GM18520 (cell line): ENCODE measurements around the gene C4orf36.
A peak's percentile ranks its signal among the peaks of the same experiment; 100 is the strongest.

ENCODE experiments used
- ATAC-seq: cut with Tn5 transposase; IDR thresholded peaks from one replicate; pipeline ENCODE4 v1.9.1; 2021; ENCODE audit not compliant: unreplicated experiment

C4orf36 gene

GRCh38 chr4:86891762-86892635, at the start of gene C4orf36:
C4orf36 (minus strand) TSS chr4:86892422; CDS start chr4:86891520, 902 bp downstream.
- ATAC-seq = no peak

DNA sequence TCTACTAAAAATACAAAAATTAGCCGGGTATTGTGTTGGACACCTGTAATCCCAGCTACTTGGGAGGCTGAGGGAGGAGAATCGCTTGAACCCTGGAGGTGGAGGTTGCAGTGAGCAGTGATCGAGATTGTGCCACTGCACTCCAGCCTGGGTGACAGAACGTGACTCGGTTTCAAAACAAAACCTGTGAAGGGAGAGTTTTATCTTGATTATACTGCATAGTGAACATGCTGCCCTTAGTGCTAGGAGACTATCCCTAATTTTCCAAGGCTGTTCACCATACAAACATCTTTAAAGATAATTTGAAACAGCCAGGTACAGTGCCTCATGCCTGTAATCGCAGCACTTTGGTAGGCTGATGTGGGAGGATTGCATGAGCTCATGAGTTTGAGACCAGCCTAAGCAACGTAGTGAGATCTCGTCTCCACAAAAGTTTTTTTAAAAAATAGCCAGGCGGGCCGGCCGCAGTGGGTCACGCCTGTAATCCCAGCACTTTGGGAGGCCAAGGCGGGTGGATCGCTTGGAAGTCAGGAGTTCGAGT, 48.8 kb upstream of the C4orf36 start:
- no peak for ATAC-seq

DNA sequence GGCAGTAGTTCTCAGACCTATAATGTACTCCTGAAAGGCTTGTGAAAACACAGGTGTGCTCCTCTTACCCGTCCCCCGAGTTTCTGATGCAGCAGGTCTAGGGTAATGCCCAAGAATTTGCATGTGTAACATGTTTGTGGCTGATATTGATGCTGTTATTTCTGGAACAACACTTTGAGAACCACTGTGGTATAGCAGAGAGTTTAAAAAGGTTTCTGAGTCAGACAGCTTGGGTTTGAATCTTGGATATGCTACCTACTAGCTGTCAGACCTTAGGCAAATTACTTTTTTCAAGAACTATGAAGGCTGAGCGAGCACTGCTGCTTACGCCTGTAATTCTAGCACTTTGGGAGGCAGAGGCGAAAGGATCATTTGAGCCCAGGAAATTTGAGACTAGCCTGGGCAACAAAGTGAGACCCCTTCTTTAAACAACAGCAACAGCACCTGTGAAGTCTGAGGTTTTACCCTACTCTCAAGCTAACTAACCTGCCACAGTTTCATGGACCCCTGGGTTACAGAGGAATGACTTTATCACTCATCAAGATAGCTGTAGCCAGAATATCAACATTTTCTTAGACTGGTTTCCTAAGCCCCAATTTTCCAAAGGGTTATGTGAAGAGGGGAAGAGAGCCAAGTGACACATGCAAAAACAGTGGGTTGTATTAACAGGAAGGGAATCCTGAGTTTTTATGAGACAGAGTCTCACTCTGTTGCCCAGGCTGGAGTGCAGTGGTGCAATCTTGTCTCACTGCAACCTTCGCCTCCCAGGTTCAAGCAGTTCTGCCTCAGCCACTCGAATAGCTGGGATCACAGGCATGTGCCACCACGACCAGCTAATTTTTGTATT, 47.7 kb upstream of the C4orf36 start:
- ATAC-seq = peak; percentile 66

DNA sequence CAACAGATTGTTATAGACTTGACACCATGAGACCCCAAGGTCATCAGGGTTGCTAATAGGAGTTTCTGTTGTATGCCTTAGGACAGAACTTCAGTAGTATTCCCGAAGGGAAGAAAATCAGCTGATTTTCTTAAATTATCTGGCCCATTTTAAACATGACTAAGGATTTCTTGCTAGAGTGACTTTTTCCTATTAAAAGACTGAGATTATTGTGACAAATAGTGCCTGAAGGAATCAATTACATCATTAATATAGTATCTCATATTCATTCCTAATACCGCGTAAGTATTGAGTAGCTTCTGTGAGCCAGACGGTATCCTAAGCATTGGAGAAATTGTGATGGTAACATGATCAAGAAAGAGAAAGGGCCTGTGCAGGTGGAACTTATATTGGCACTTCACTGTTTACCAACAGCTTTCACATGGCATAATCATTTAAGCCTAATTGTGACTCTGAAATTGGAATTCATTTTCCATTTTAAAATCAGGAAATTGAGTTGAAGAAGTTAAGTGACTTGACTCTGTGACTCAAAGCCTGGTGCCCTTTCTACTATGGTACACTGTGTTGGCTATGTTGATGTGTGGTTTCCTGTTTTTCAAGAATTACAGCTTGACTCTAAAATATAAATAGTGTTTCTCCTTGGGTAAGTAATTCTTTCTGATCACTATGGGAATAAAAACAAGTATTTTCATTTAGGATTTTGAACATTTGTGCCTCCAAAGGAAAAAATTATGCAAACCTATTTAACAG, 46.7 kb upstream of the C4orf36 start:
- ATAC-seq = no peak

- ATAC-seq = peak; percentile 18
Measured at GRCh38 chr4:86935853-86936733, 43.9 kb upstream of the C4orf36 start.

GRCh38 chr4:86935566-86935852, 43.3 kb upstream of the C4orf36 start:
- ATAC-seq = no peak

DNA sequence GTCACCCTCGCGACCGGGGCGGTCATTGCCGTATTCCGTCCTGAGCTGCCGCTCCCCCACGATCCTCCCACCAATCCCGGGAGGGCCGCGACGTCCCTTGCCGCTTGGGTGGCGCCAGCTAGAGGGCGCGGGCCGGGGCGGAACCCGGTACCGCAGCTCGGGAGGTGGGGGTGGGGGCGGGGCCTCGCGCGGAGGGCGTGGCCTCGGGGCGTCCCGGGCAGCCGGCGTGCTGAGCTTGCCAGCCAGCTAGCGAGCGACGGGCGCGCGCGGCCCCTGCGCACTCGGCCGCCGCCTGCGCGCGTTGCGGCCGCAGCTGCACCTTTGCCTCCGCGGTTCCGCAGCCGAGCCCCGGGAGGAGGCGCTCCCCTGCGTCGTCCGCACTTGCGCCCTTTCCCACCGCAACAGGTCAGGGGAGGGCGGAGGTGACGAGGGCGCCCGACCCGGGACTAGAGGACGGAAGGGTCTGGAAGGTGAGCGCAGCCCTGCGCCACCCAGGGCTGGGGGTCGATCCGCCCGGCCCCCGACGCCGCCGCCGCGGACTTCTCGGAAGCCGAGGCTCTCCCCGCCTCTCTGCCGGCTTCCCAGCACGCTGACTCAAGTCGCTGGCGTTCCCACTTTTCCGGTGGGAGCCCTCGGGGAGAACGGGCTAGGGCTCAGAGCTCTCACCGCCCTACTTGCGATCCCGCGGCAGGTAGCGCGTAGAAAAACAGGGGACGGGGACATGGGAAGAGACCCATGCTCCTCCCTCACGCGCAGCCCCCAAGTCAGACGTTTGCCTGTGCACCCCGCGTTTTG, 42.7 kb upstream of the C4orf36 start, which contains the start of gene AFF1:
Gene AFF1 (plus strand): TSS at position 241 of the 795 bp plus-strand sequence. CDS start 13,523 bp downstream, outside the sequence.
- peak; percentile 35 for ATAC-seq

DNA sequence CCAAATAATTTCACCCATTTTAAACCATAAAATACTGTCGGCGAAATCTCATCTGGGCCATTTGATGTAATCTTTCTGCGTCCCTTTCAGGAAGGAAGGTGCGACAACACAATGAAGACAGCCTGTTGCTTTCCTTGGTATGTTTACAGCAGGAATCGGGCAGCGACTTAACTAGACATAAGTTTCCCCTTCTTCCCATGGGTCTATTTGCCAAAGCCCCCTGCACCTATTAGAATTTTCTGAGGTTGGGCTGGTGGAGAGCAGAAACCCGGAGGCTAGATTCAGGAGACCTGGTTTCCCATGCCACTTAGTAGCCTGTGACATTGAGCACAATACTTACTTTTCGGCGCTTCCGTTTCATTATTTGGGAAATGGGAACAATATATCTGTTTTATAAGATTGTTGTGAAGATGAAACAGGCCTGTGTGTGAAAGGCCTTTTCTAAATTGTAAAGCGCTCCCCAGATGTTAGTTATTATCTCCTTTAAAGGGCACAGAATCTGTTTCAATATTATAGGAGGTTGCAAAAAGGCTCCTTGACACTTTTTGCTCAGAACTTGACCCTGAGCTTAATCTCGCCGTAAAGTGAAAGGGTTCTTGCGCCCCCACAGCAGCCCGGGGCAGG, 42.0 kb upstream of the C4orf36 start:
- ATAC-seq = no peak

DNA sequence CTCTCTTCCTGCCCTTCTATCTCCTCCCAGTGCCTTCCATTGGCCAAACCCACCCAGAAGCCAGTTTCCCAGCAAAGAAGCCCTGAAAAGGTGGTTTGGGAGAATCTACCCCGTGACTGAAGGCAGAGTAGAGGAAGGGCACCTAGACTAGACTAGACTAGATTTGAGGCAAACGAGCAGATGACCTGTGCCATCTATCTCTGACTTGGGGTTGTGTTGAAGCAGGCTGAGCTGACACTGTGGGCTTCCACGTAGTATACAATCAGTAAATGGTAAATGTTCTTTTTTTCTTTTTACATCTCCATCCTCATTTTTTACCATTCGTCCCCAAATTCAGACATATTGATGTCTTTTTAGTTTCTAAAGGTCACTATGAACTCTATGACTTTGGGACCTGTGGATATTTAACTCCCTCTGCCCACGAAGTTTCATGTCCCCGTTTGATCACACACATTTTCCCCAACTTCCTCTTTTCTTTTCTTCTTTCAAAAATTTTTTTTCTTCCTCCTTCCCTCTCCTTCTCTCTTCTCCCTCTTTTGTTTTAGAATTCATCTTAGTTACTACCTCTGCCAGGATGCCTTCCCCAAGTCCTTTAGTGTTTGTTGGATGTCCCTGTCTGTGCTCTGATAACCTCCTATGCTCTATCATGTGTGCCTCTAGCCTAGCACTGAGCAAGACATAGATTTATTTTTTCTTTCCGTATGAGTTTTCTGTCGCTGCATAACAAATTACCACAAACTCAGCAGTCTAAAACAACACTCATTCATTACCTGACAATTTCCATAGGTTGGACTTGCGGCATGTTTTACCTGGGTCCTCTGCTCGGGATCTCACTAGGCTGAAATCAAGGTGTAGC, 36.4 kb upstream of the C4orf36 start:
- ATAC-seq = no peak

- ATAC-seq = no peak
Measured at GRCh38 chr4:86927843-86928395, 35.7 kb upstream of the C4orf36 start.

- ATAC-seq = no peak
Measured at GRCh38 chr4:86926435-86927086, 34.3 kb upstream of the C4orf36 start.

DNA sequence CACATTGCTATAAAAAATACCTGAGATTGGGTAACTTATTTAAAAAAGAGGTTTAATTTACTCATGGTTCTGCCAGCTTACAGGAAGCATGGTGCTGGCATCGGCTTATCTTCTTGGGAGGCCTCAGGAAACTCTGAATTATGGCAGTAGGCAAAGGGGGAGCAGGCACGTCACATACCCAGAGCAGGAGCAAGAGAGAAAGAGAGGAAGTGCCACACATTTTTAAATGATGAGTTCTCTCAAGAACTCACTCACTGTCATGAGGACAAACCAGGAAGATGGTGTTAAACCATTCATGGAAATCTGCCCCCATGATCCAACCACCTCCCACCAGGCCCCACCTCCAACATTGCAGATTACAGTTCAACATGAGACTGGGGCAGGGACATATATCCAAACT, 32.6 kb upstream of the C4orf36 start:
- no peak for ATAC-seq

GRCh38 chr4:86921608-86922252, 29.5 kb upstream of the C4orf36 start:
- no peak for ATAC-seq

DNA sequence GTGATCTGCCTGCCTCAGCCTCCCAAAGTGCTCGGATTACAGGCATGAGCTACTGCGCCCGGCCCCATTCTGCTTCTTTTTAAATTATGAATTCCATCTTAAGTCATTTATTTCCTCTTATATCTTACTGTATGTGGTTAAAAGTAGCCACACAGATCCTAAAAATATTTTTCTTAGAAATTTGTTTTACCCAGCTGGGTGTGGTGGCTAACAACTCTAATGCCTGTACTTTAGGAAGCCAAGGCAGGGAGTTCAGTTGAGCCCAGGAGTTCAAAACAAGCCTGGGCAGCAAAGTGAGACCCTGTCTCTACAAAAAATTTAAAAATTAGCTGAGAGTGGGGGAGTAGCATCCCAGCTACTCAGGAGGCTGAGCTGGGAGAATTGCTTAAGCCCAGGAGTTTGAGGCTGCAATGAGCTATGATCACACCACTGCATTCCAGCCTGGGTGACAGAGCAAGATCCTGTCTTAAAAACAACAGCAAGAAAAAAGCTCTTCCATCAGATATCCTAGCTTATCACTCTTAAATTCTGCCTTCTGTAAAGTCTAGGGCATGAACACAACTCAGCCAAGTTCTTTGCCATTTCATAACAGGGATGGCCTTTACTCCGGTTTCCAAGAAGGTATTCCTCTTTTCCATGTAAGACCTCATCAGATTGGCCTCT, 27.5 kb upstream of the C4orf36 start:
- ATAC-seq = no peak

GRCh38 chr4:86918539-86919072, 26.4 kb upstream of the C4orf36 start:
- ATAC-seq = no peak
